ENCODE measurements around the gene ZNF32.
A peak's percentile ranks its signal among the peaks of the same experiment; 100 is the strongest.
"Not testable (repeated sequence)": the region's sequence is repeated elsewhere in the genome, so short reads cannot be mapped to it uniquely, and the experiment has no call there.

Gene ZNF32

DNA sequence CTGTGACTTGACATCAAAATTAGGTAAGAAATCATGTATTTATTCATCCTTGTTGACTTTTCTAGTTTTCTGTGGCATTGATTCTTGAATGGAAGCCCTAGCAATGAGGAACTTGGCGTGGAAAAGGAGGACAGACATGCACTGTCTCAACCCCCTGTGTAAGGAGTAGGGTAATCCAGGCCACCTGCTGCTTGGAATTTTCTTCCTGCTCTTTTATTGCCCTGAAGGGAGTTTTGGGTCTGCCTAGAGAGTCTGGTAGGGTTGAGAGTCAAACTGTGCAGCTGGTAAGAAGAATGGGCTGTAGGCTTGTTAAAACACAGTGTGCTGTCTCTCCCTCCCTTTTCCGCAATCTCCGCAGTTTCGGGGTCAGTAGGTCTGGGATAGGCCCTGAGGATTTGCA is 19.7 kb downstream of the ZNF32 start:
- no peak for DNase-seq (ENCODE audit: low read depth in 2 of 2)

DNA sequence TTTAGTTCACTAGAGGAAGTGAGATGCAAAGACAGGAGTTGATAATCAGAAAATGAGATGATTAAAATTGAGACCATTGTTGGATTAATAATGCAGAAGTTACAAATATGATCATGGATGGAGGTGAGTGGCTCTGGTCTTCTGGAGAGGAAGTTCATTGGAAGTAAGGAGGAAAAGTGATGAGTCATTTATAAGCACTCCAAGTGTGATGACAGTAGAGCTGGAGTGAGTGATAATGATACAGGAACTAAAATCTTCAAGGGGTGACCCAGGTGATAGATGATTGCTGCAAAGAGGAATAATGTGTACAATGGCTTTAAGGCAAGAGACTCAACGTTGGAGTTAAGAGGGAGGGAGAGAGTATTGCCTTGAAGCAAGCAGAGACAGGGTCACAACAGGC is 20.7 kb downstream of the ZNF32 start:
- no peak for DNase-seq (ENCODE audit: low read depth in 2 of 2)

DNA sequence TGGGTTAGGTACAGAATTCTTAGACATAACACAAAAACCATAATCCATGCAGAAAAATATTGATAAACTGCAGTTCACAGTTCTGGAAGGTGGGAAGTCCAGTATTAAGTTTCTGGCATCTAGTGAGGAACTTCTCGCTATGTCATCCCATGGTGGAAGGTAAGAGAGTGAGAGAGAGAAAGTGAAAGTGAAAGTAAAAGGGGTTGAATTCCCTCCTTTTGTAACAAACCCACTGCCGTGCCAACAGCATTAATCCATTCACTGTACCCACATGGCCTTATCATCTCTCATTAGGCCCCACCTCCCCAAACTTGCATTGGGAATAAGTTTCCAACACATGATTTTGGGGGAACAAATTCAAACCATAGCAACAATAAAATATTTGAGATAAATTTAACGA is 25.3 kb downstream of the ZNF32 start:
- no peak for DNase-seq (ENCODE audit: low read depth in 2 of 2)

DNA sequence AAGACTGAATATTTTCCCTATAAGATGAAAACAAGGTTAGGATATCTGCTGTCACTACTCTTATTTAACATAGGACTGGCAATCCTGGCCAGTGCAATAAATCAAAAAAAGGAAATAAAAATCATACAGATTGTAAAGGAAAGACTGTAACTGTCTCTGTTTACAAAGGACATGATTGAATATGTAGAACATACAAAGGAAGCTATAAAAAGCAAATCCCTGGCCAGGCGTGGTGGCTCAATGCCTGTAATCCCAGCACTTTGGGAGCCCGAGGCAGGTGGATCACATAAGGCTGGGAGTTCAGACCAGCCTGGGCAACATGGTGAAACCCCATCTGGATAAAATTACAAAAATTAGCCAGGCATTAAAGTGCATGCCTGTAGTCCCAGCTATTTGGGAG is 26.6 kb downstream of the ZNF32 start:
- no peak for DNase-seq (ENCODE audit: low read depth in 2 of 2)

- no peak for DNase-seq (ENCODE audit: low read depth in 2 of 2)
Measured at GRCh38 chr10:43619368-43619767, 29.3 kb downstream of the ZNF32 start.

DNA sequence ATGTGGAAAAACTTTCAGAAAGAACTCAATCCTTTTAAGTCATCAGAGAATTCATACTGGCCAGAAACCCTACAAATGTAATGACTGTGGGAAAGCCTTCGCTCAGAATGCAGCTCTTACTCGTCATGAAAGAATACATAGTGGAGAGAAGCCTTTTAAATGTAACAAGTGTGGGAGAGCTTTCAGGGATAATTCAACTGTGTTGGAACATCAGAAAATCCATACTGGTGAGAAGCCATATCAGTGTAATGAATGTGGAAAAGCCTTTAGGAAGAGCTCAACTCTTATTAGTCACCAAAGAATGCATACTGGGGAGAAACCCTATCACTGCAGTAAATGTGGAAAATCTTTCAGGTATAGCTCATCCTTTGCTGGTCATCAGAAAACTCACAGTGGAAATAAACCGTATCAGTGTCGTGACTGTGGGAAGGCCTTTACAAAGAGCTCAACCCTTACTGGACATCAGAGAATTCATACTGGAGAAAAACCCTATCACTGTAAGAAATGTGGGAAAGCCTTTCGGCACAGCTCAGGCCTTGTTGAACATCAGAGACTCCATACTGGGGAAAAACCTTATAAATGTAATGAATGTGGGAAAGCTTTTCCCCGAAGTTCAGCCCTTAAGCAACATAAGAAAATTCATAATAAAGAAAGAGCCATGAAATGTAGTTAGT is 31.8 kb downstream of the ZNF32 start:
- no peak for DNase-seq (ENCODE audit: low read depth in 2 of 2)

DNA sequence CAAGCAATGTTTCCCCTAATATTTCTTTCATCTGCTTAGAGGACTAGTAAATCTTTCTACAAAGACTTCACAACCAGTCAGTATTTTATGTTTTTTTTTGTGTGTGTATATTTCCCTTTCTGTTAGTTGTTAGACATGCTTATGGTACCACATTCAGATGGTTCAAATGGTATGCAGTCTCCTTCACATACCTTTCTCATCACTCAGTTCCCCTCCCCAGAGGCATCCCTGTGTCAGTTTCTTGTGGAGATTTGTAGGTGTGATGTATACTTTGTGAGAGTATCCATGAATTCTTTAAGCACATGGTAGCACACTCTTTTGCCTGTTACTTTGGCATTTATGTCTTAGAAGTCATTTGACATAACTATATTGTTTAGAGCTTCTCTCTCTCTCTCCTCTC is 38.0 kb downstream of the ZNF32 start:
- DNase-seq (ENCODE audit: low read depth in 2 of 2), result no peak

GRCh38 chr10:43607199-43607573 is 41.5 kb downstream of the ZNF32 start:
- no peak for DNase-seq (ENCODE audit: low read depth in 2 of 2)

DNA sequence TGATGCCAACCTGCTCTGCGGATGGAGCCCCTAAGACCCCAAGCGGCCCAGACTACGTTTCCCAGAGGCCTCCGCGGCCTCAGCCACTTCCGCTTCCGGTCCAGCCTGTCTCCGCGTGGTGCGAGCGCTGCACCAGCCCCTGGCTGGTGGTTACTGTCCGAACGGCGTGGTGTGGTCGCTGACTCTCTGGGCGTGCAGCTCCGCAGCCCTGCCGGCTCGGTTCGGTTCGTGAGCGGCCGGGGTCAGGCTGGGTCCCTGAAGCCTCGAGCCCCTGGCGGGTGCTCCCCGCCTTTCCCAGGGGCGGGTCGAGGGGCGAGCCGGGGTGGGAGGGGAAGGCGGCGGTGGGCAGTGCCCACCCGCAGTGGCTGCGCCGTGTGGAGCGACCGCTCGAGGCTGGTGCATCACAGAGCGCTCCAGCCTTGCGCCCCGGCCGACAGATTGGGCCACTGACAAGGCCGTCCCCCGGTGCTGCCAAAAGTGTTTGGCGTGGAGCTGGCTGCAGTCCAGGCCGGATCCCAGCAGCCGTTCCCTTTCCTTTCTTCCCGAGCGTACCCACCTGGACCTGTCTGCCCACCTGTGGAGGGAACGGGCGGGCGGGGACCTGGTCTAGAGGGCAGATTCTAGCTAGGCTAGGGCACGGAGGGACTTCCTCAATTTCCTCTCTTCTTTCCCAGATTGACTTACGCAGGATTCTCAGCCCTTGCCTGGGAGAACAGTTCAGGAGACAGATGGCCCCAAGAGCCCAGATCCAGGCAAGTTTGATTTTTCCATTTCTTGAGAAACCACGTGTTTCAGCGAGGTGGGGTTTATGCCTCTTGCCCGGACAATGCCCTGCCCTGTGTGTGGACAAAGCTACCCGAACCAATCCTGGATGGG is 42.1 kb downstream of the ZNF32 start, which contains the start of gene ZNF485:
TSS of gene ZNF485 (plus strand) at position 116 of the 876 bp plus-strand sequence. CDS start at position 729, 613 bp downstream.
- DNase-seq (ENCODE audit: low read depth in 2 of 2), result peak; percentile 34 to 42

DNA sequence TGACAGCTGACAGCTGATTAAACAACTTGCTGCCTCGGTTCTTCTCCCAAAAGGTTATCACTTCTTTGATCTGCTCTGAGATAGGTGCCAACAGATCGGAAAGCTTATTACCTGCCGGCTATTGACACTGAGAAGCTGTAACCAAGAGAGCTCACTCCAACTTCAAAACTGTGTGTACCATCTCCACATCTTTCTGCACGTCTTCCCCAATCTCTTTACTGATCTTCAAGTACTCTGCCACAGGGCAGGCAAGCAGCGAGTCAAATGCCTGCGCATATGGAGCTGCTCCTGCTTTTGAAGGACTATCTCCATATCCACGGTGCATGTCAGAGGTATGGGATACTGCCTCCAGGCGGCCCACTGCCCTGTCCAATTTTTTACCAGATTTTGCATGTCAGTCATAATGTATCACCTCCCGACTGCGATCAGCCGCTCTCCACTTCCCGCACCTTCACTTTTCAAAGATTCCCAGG is 42.8 kb downstream of the ZNF32 start:
- DNase-seq (ENCODE audit: low read depth in 2 of 2), result no peak

DNA sequence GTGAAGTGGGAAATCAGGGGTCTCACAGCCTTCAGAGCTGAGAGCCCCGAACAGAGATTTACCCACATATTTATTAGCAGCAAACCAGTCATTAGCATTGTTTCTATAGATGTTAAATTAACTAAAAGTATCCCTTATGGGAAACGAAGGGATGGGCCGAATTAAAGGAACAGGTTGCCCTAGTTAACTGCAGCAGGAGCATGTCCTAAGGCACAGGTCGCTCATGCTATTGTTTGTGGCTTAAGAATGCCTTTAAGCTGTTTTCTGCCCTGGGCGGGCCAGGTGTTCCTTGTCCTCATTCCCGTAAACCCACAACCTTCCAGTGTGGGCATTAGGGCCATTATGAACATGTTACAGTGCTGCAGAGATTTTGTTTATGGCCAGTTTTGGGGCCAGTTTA is 47.1 kb downstream of the ZNF32 start:
- not testable (repeated sequence) for DNase-seq (ENCODE audit: low read depth in 2 of 2)

DNA sequence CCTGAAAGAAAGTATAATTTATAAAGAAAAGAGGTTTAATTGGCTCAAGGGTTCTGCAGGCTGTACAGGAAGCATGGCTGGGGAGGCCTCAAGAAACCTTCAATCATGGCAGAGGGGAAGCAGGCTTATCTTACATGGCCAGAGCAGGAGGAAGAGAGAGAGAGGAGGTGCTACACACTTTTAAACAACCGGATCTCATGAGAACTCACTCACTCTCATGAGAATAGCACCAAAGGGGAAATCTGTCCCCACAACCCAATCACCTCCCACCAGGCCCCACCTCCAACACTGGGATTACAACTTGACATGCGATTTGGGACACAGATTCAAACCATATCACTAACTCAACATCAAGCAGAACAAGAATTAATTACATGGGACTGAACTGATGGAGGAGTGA is 49.3 kb downstream of the ZNF32 start:
- no peak for DNase-seq (ENCODE audit: low read depth in 2 of 2)

- DNase-seq (ENCODE audit: low read depth in 2 of 2), result no peak
Measured at GRCh38 chr10:43598446-43598845, 50.2 kb downstream of the ZNF32 start.

DNA sequence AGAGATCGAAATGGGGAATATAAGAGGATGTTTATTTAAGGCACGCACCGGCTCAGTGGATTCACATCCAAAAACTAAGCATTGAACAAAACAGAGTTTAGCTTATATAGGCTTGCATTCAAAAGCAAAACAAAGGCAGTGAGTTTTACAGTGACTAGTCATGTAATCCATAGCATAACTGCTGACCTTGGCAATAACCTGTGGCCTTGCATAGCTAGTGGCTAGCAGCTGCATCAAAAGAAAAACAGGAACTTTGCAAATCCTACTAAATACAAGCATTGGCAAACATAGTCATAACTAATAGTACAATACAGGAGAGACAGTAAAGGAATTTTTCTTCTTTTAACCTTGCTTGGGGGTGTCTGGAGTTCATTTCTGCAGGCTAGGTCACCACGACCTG is 52.1 kb downstream of the ZNF32 start:
- DNase-seq (ENCODE audit: low read depth in 2 of 2), result no peak

GRCh38 chr10:43595739-43596298 is 52.9 kb downstream of the ZNF32 start:
- no peak for DNase-seq (ENCODE audit: low read depth in 2 of 2)

- no peak for DNase-seq (ENCODE audit: low read depth in 2 of 2)
Measured at GRCh38 chr10:43594944-43595589, 53.6 kb downstream of the ZNF32 start.

All from stimulated activated CD8-positive, alpha-beta memory T cell treated with anti-CD3 and anti-CD28 coated beads, Interleukin-7, amount 100 ng/mL, for 1 hour (primary cell).